Measurements from ENCODE around the gene PTER. TPM values are rescaled to one million over a fixed set of nuclear protein-coding genes. Genes with fewer than 3 reads are reported as not detected.

The PTER gene
- total and polyA plus RNA-seq, 2 of the 4 experiments (the other 2 are of a cell fraction) = 1.9 to 5.0 TPM

- TF ChIP-seq CTCF (conservative IDR thresholded peaks at IDR 0.05; ENCODE audit: low read depth, low read length) = no peak
- no peak for TF ChIP-seq RAD21 (IDR thresholded peaks at IDR 0.05; ENCODE audit: low read length)
- TF ChIP-seq SMC3 (IDR thresholded peaks at IDR 0.05; ENCODE audit: low read depth, low read length) = no peak
Measured at GRCh38 chr10:16436758-16437539, at the start of gene PTER (continued).
